Type B pancreatic cell (in vitro differentiated cells): Measurements from ENCODE around the gene SLC39A2. TPM values are rescaled to one million over a fixed set of nuclear protein-coding genes. Genes with fewer than 3 reads are reported as not detected.
"Not testable (repeated sequence)": the region's sequence is repeated elsewhere in the genome, so short reads cannot be mapped to it uniquely, and the experiment has no call there.

Source experiments
- DNase-seq: peaks from one replicate; pipeline ENCODE4 v3.0.0; 2021; ENCODE audit warnings: mixed read lengths; ENCODE audit not compliant: unreplicated experiment; ENCODE audit errors: extremely low spot score
- H3K27ac Mint-ChIP-seq: 2 replicates; pipeline ENCODE4 v1.8.0; 2021; ENCODE audit warnings: mild to moderate bottlenecking, mixed read lengths
- H3K27me3 Mint-ChIP-seq: 2 replicates; pipeline ENCODE4 v1.8.0; 2021; ENCODE audit warnings: mixed read lengths
- H3K36me3 Mint-ChIP-seq: 2 replicates; pipeline ENCODE4 v1.8.0; 2021; ENCODE audit warnings: mixed read lengths
- H3K4me1 Mint-ChIP-seq: one replicate; pipeline ENCODE4 v1.8.0; 2021; ENCODE audit warnings: mixed read lengths; ENCODE audit not compliant: unreplicated experiment
- H3K4me3 Mint-ChIP-seq: 2 replicates; pipeline ENCODE4 v1.8.0; 2021; ENCODE audit warnings: mild to moderate bottlenecking, mixed read lengths
- H3K9me3 Mint-ChIP-seq: 2 replicates; pipeline ENCODE4 v1.8.0; 2021; ENCODE audit warnings: mixed read lengths
- total RNA-seq: library from RNA; stranded (reverse); gene quantifications from 2 replicates; pipeline ENCODE4 v1.2.1, GENCODE V29; 2021; ENCODE audit warnings: low replicate concordance
- TF ChIP-seq, protein P1 (sequence below): fragments of 200-600 bp; sonication (generic); conservative IDR thresholded peaks from 2 replicates; pipeline ENCODE4 v1.5.0; 2021; ENCODE audit warnings: antibody characterized with exemption, mild to moderate bottlenecking

Gene SLC39A2
- total RNA-seq, 1 donor from 2014 or later, result 4.5 TPM

GRCh38 chr14:21036751-21037150 lies 37.7 kb downstream of the SLC39A2 start:
- no peaks in the 10 kb centered on the region for H3K36me3 Mint-ChIP-seq
- H3K4me1 Mint-ChIP-seq, result peaks cover 14% of the 10 kb centered on the region
- TF ChIP-seq, protein P1, sequence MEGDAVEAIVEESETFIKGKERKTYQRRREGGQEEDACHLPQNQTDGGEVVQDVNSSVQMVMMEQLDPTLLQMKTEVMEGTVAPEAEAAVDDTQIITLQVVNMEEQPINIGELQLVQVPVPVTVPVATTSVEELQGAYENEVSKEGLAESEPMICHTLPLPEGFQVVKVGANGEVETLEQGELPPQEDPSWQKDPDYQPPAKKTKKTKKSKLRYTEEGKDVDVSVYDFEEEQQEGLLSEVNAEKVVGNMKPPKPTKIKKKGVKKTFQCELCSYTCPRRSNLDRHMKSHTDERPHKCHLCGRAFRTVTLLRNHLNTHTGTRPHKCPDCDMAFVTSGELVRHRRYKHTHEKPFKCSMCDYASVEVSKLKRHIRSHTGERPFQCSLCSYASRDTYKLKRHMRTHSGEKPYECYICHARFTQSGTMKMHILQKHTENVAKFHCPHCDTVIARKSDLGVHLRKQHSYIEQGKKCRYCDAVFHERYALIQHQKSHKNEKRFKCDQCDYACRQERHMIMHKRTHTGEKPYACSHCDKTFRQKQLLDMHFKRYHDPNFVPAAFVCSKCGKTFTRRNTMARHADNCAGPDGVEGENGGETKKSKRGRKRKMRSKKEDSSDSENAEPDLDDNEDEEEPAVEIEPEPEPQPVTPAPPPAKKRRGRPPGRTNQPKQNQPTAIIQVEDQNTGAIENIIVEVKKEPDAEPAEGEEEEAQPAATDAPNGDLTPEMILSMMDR, result no peak
- no peak for DNase-seq
- H3K27ac Mint-ChIP-seq, result no peak overlapping the region
- no peaks in the 10 kb centered on the region for H3K9me3 Mint-ChIP-seq
- peaks cover 4% of the 10 kb centered on the region for H3K27me3 Mint-ChIP-seq
- H3K4me3 Mint-ChIP-seq, result no peak overlapping the region

- Mint-ChIP-seq H3K27ac (no peak overlapping the region), H3K4me1 (peaks cover 14% of the 10 kb centered on the region), H3K27me3 (peaks cover 4% of the 10 kb centered on the region), H3K36me3 (no peaks in the 10 kb centered on the region), H3K9me3 (no peaks in the 10 kb centered on the region), H3K4me3 (no peak overlapping the region)
- TF ChIP-seq, protein P1, result no peak
- no peak for DNase-seq
These were observed 38.1 kb downstream of the SLC39A2 start for GRCh38 chr14:21037156-21037555.

GRCh38 chr14:21038441-21039422 lies 39.6 kb downstream of the SLC39A2 start:
- Mint-ChIP-seq H3K27ac (peak overlapping the region; percentile 54), H3K4me3 (peak overlapping the region; percentile 8)

GRCh38 chr14:21039585-21040369 lies 40.7 kb downstream of the SLC39A2 start:
- H3K9me3 Mint-ChIP-seq, result no peaks in the 10 kb centered on the region
- peaks cover 7% of the 10 kb centered on the region for H3K27me3 Mint-ChIP-seq
- H3K4me3 Mint-ChIP-seq, result peak overlapping the region; percentile 11
- no peak for DNase-seq
- no peaks in the 10 kb centered on the region for H3K36me3 Mint-ChIP-seq
- H3K4me1 Mint-ChIP-seq, result peaks cover 21% of the 10 kb centered on the region
- TF ChIP-seq, protein P1, result peak; percentile 77
- H3K27ac Mint-ChIP-seq, result peak overlapping the region; percentile 42

More at GRCh38 chr14:21038441-21039422, 39.6 kb downstream of the SLC39A2 start:
- Mint-ChIP-seq H3K4me1 (peaks cover 14% of the 10 kb centered on the region), H3K27me3 (peaks cover 5% of the 10 kb centered on the region), H3K36me3 (no peaks in the 10 kb centered on the region), H3K9me3 (no peaks in the 10 kb centered on the region)
- DNase-seq, result no peak
- TF ChIP-seq, protein P1, result no peak

DNA sequence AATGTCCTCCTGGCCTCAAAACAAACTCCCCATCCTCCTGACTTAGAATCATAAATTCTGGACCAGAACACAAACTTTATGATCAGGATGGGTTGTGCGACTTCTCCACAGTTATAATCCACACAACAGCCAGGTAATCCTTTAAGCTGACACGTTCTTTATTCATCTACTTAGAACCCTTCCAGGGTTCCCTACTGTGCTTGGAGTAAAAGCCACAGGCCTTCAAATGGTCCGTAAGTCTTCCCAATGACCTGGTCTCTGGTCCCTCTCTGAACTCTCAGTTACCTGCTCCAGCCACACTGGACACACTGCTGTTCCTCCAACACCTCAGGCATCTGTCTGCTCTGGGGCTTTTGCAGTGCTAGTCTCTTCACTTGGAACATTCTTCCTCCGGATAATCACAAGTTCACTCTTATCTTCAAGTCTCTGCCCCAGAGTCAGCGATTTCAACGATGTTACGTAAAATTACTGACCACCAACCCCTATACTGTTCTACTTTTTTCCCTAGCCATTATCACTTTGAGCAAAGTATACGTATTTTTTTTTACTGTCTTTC lies 41.4 kb downstream of the SLC39A2 start:
- peaks cover 21% of the 10 kb centered on the region for H3K4me1 Mint-ChIP-seq
- peak overlapping the region; percentile 42 for H3K27ac Mint-ChIP-seq
- peaks cover 7% of the 10 kb centered on the region for H3K27me3 Mint-ChIP-seq
- TF ChIP-seq, protein P1, result no peak
- H3K4me3 Mint-ChIP-seq, result peak overlapping the region; percentile 11
- no peaks in the 10 kb centered on the region for H3K36me3 Mint-ChIP-seq
- no peaks in the 10 kb centered on the region for H3K9me3 Mint-ChIP-seq
- no peak for DNase-seq

DNA sequence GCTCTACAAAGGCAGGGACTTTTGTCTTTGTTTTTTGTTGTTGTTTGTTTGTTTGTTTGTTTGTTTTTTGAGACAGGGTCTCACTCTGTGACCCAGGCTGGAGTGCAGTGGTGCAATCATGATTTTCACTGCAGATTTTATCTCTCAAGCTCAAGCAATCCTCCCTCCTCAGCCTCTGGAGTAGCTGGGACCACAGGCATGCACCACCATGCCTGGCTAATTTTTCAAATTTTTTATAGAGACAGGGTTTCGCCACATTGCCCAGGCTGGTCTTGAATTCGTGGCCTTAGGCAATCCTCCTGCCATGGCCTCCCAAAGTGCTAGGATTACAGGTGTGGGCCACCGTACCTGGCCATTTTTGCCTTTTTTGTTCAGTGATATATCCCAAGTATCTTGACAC lies 41.8 kb downstream of the SLC39A2 start:
- peaks cover 21% of the 10 kb centered on the region for H3K4me1 Mint-ChIP-seq
- not testable (repeated sequence) for H3K4me3 Mint-ChIP-seq, H3K36me3 Mint-ChIP-seq

More for the DNA sequence above, 41.8 kb downstream of the SLC39A2 start:
- not testable (repeated sequence) for DNase-seq, H3K27ac Mint-ChIP-seq, H3K27me3 Mint-ChIP-seq, H3K9me3 Mint-ChIP-seq
